K562 (cell line): ENCODE data around the gene MTA1. TPM values are rescaled to one million over a fixed set of nuclear protein-coding genes. Genes with fewer than 3 reads are reported as not detected.

Experiments
- ATAC-seq: fragments of 200-7000 bp; cut with Tn5 transposase; 3 replicates; pipeline ENCODE4 v1.9.1; 2020; ENCODE audit warnings: moderate library complexity
- BruUV-seq: library from RNA; stranded (reverse); fragments of 400-500 nt; replicated peaks from 2 replicates; lab custom pipeline; 2021; lab: Mats Ljungman, UMichigan
- CTCF ChIA-PET: fragments of 300-600 bp; formaldehyde crosslinking; extraction: SDS; loops from one replicate; lab custom pipeline; 2021; ENCODE audit warnings: low intra/inter-chr PET ratio; lab: Yijun Ruan, JAX
- POLR2A ChIA-PET: fragments of 300-600, 350-650 bp; sonication (Branson Sonifier 250); formaldehyde crosslinking; extraction: SDS; loops from one replicate; lab custom pipeline; 2021; ENCODE audit warnings: antibody characterized with exemption, inconsistent platforms; lab: Yijun Ruan, JAX
- DNase-seq, 4 experiments: peaks; one replicate each; pipeline versions ENCODE4 v3.0.0 to v3.0.0-alpha.2; 2011 to 2018; ENCODE audit warnings: low spot score in 3 of 4, mixed read lengths in 3 of 4; ENCODE audit errors: extremely low read depth in 1 of 4
- FAIRE-seq: peaks from 2 replicates; lab custom pipeline; 2011; peaks lifted over from hg19 to GRCh38; lab: Jason Lieb, UNC
- H2AFZ ChIP-seq: 2 replicates; pipeline ENCODE4 v1.6.0; 2011; ENCODE audit warnings: low read depth, low read length, control low read depth, inconsistent platforms
- H3K27ac ChIP-seq: fragments of 200-600 bp; 3 replicates; pipeline ENCODE4 v1.8.0; 2011; ENCODE audit warnings: low read depth, mild to moderate bottlenecking, control low read depth, inconsistent platforms, low read length, moderate library complexity, mixed read lengths; ENCODE audit errors: extremely low read depth
- H3K27me3 ChIP-seq, 2 experiments: fragments of 300-600 bp in 1 of 2; 2 replicates in 1 of 2; 3 replicates in 1 of 2; pipeline versions ENCODE4 v1.6.0 to v1.8.0; 2011; ENCODE audit warnings: inconsistent platforms in 2 of 2, low read length in 2 of 2, mild to moderate bottlenecking in 1 of 2, mixed read lengths in 1 of 2, moderate library complexity in 1 of 2; ENCODE audit not compliant: control insufficient read depth in 2 of 2, insufficient read depth in 2 of 2
- H3K36me3 ChIP-seq: fragments of 300-600 bp; 3 replicates; pipeline ENCODE4 v1.8.0; 2011; ENCODE audit warnings: mild to moderate bottlenecking, low read length, inconsistent platforms; ENCODE audit not compliant: control insufficient read depth, insufficient read depth
- H3K4me1 ChIP-seq, 2 experiments: fragments of 200-600 bp in 1 of 2; replicated peaks in 1 of 2; 2 replicates in 1 of 2; 3 replicates in 1 of 2; pipeline versions ENCODE4 v1.5.1 to v1.8.0; 2011; ENCODE audit warnings: inconsistent platforms in 2 of 2, low read length in 2 of 2, mild to moderate bottlenecking in 1 of 2, mixed read lengths in 1 of 2, moderate library complexity in 1 of 2; ENCODE audit not compliant: control insufficient read depth in 2 of 2, insufficient read depth in 2 of 2
- H3K4me2 ChIP-seq: 2 replicates; pipeline ENCODE4 v1.6.1; 2011; ENCODE audit warnings: low read length, control low read depth, inconsistent platforms, mixed read lengths; ENCODE audit not compliant: insufficient read depth
- H3K4me3 ChIP-seq: fragments of 200-600 bp; sonication (generic), shearing (Covaris generic); 2 replicates; pipeline ENCODE4 v1.5.1; 2016; ENCODE audit warnings: control low read depth, inconsistent platforms
- H3K79me2 ChIP-seq: fragments of 200-600 bp; 3 replicates; pipeline ENCODE4 v1.8.0; 2011; ENCODE audit warnings: low read length, inconsistent platforms; ENCODE audit not compliant: control insufficient read depth, insufficient read depth
- H3K9ac ChIP-seq, 2 experiments: 2 replicates each; pipeline versions ENCODE4 v1.6.0 to v1.6.1; 2011; ENCODE audit warnings: low read depth in 2 of 2, low read length in 2 of 2, control low read depth in 1 of 2, inconsistent platforms in 1 of 2, mild to moderate bottlenecking in 1 of 2, mixed read lengths in 1 of 2; ENCODE audit not compliant: insufficient read depth in 1 of 2
- H3K9me1 ChIP-seq: one replicate; pipeline ENCODE4 v1.6.0; 2011; ENCODE audit warnings: inconsistent platforms, mild to moderate bottlenecking, low read length, moderate library complexity; ENCODE audit not compliant: control insufficient read depth, insufficient read depth
- H3K9me3 ChIP-seq: replicated peaks from 2 replicates; pipeline ENCODE4 v1.5.1; 2011; ENCODE audit warnings: low read depth, low read length, inconsistent platforms; ENCODE audit not compliant: control insufficient read depth, insufficient read depth
- H4K20me1 ChIP-seq: replicated peaks from 2 replicates; pipeline ENCODE4 v1.6.1; 2011; ENCODE audit warnings: low read length, inconsistent platforms, mixed read lengths; ENCODE audit not compliant: control insufficient read depth, insufficient read depth
- NR2C1 ChIP-seq, 2 experiments: fragments of 450-650 bp; IDR thresholded peaks; 2 replicates each; pipeline ENCODE4 v1.6.1; 2017; ENCODE audit warnings: mild to moderate bottlenecking in 2 of 2, antibody characterized with exemption in 1 of 2, inconsistent platforms in 1 of 2, missing compliant biosample characterization in 1 of 2, missing genetic modification characterization in 1 of 2
- POLR2G ChIP-seq: fragments of 200-400 bp; formaldehyde crosslinking; IDR thresholded peaks from 2 replicates; pipeline ENCODE4 v1.6.1; 2017; ENCODE audit warnings: low read depth, mild to moderate bottlenecking, antibody characterized with exemption, low read length, moderate library complexity
- WGBS: fragments of 100-300 bp; shearing (Covaris generic); methylation state at CpG from one replicate; pipeline ENCODE4 v1.1.6; 2016; ENCODE audit warnings: low coverage, mixed read lengths; ENCODE audit not compliant: insufficient coverage; ENCODE audit errors: missing lambda C conversion rate; 5-methylcytosine and 5-hydroxymethylcytosine counted together
- in situ Hi-C: fragments of 300-500 bp; cut with MboI; formaldehyde crosslinking; loops from 4 replicates; pipeline ENCODE4 v1.15.0; 2018; ENCODE audit warnings: inconsistent platforms, mixed read lengths
- intact Hi-C: fragments of 100-400 bp; cut with micrococcal nuclease; formaldehyde crosslinking; loops from 2 replicates; pipeline ENCODE4 v1.14.2; 2022
- polyA plus RNA-seq, 8 experiments: library from polyadenylated mRNA; depleted of rRNA in 4 of 8; stranded (reverse) in 5 of 8; unstranded in 3 of 8; fragments of >200 nt; fragmentation: Nextera tagmentation in 2 of 8; fragmentation: Illumina TruSeq in 1 of 8; extraction: Ambion mirVana in 2 of 8; extraction: Trizol in 1 of 8; gene quantifications; 2 replicates each; pipeline versions ENCODE4 v1.2.1 to v1.2.3, GENCODE V29; 2011 to 2014; ENCODE audit warnings: inconsistent platforms in 1 of 8, missing spikeins in 1 of 8
- total RNA-seq, 7 experiments: library from RNA; depleted of rRNA in 6 of 7; stranded (reverse); fragments of >200 nt in 6 of 7; fragmentation: Illumina TruSeq in 2 of 7; extraction: Trizol in 2 of 7; gene quantifications; 2 replicates each; pipeline versions ENCODE4 v1.2.1 to v1.2.3, GENCODE V29; 2011 to 2021; ENCODE audit warnings: low replicate concordance in 1 of 7
- TF ChIP-seq, protein P1 (sequence below): fragments of 450-650 bp; formaldehyde crosslinking; IDR thresholded peaks from 2 replicates; pipeline ENCODE4 v1.4.0; 2020; ENCODE audit warnings: mild to moderate bottlenecking, moderate library complexity

Gene MTA1
- total and polyA plus RNA-seq, 9 of the 15 experiments (the other 6 are each of a cell fraction or from before 2014, with no cell fraction given) = 0.13 to 118 (median 32.3) TPM

- H3K9ac ChIP-seq = peak overlapping the region in 1 of 2 experiments; percentile 68; a peak in 2 of 4 replicates
- H4K20me1 ChIP-seq = no peaks in the 10 kb centered on the region; the same call in 1 of the 2 replicates
- H3K27me3 ChIP-seq = no peaks in the 10 kb centered on the region
- intact Hi-C loops = no loop called here
- H3K9me1 ChIP-seq = no peaks in the 10 kb centered on the region
- FAIRE-seq = no peak
- no peak overlapping the region for H3K27ac ChIP-seq
- peaks cover 0 to 52% of the 10 kb centered on the region in 2 experiments; a peak in 2 of 5 replicates for H3K4me1 ChIP-seq
- H3K79me2 ChIP-seq = no peaks in the 10 kb centered on the region
- 66% methylated on average over 12 of the region's 16 CpGs for WGBS
- in situ Hi-C loops = no loop called here
- BruUV-seq = no TSS peak
- ATAC-seq = no peak
- H3K4me2 ChIP-seq = no peak overlapping the region
- POLR2A ChIA-PET = interaction anchor here (0.5 kb wide), 1 partner anchor 13 kb away, joined by 3 read pairs; no protein-coding TSS in a partner anchor
- TF ChIP-seq POLR2G (0 out of 2 replicates have a peak, but pooled peaks have one; percentile 13), NR2C1 (IDR thresholded peaks at IDR 0.05) (no peak), NR2C1 (tag; IDR thresholded peaks at IDR 0.05) (no peak)
- TF ChIP-seq, protein P1, sequence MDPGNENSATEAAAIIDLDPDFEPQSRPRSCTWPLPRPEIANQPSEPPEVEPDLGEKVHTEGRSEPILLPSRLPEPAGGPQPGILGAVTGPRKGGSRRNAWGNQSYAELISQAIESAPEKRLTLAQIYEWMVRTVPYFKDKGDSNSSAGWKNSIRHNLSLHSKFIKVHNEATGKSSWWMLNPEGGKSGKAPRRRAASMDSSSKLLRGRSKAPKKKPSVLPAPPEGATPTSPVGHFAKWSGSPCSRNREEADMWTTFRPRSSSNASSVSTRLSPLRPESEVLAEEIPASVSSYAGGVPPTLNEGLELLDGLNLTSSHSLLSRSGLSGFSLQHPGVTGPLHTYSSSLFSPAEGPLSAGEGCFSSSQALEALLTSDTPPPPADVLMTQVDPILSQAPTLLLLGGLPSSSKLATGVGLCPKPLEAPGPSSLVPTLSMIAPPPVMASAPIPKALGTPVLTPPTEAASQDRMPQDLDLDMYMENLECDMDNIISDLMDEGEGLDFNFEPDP (CRISPR knock-in tag) = no peak
- no peak for DNase-seq
- H3K9me3 ChIP-seq = no peaks in the 10 kb centered on the region
- no peaks in the 10 kb centered on the region for H3K36me3 ChIP-seq
- CTCF ChIA-PET = no interaction called here
- H2AFZ ChIP-seq = no peak overlapping the region
- H3K4me3 ChIP-seq = no peak overlapping the region
These were observed 30.7 kb upstream of the MTA1 start for GRCh38 chr14:105388976-105389375.
